Measurements from ENCODE around the gene NSUN2. TPM values are rescaled to one million over a fixed set of nuclear protein-coding genes. Genes with fewer than 3 reads are reported as not detected.

The NSUN2 gene
- total RNA-seq, 4 donors from 2014 or later, result 37.7 to 65.8 (median 49.0) TPM

DNA sequence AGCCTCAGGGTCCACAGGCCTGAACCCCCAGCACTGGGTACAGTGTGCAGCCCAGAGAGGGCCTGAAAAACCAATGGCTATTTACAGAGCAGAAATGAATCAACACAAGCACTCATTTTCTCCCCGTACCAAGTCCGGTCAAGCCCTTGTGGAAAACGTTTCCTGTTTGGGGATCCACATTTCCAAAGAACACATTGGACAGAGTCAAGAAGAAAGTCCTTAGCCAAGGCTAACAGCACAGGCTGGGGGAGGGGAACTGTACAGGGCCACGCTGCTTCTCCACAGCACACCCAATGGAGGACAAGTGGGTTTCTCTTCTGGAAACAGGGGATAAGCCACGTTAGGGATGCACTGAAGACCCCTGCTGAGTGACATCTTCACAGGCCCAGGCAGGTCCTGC lies 62.3 kb downstream of the NSUN2 start:
- intact Hi-C loops (cut with DNase I), result loop anchor here (10.0 kb wide), 1 partner anchor 686 kb away; no protein-coding TSS in a partner anchor
- Histone ChIP-seq H3K36me3 (no peaks in the 10 kb centered on the region), H3K9me3 (no peaks in the 10 kb centered on the region), H3K27ac (no peak overlapping the region), H3K4me1 (no peaks in the 10 kb centered on the region), H3K27me3 (peaks cover 0 to 35% (median 0%) of the 10 kb centered on the region in 4 donors), H3K4me3 (no peak overlapping the region)
- 53 to 54% methylated on average over 4 to 5 of the region's 5 CpGs for WGBS, 2 donors
- no peak for DNase-seq
- TF ChIP-seq, protein P1, sequence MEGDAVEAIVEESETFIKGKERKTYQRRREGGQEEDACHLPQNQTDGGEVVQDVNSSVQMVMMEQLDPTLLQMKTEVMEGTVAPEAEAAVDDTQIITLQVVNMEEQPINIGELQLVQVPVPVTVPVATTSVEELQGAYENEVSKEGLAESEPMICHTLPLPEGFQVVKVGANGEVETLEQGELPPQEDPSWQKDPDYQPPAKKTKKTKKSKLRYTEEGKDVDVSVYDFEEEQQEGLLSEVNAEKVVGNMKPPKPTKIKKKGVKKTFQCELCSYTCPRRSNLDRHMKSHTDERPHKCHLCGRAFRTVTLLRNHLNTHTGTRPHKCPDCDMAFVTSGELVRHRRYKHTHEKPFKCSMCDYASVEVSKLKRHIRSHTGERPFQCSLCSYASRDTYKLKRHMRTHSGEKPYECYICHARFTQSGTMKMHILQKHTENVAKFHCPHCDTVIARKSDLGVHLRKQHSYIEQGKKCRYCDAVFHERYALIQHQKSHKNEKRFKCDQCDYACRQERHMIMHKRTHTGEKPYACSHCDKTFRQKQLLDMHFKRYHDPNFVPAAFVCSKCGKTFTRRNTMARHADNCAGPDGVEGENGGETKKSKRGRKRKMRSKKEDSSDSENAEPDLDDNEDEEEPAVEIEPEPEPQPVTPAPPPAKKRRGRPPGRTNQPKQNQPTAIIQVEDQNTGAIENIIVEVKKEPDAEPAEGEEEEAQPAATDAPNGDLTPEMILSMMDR (IDR thresholded peaks at IDR 0.05), result no peak
- no peak for TF ChIP-seq POLR2A (IDR thresholded peaks at IDR 0.05)

- Histone ChIP-seq H3K9me3 (no peaks in the 10 kb centered on the region), H3K4me3 (no peak overlapping the region), H3K36me3 (no peaks in the 10 kb centered on the region), H3K4me1 (no peaks in the 10 kb centered on the region), H3K27ac (no peak overlapping the region), H3K27me3 (peaks cover 0 to 25% (median 0%) of the 10 kb centered on the region in 4 donors)
- DNase-seq, result no peak
- intact Hi-C loops (cut with DNase I), result no loop called here
- TF ChIP-seq, protein P1 (IDR thresholded peaks at IDR 0.05), result no peak
- TF ChIP-seq POLR2A (IDR thresholded peaks at IDR 0.05), result no peak
- 74 to 78% methylated on average over 6 of the region's 6 CpGs for WGBS, 2 donors
Observed at GRCh38 chr5:6568889-6569288, 64.0 kb downstream of the NSUN2 start.

GRCh38 chr5:6568383-6568782 lies 64.5 kb downstream of the NSUN2 start:
- Histone ChIP-seq H3K9me3 (no peaks in the 10 kb centered on the region), H3K27me3 (peaks cover 0 to 20% (median 0%) of the 10 kb centered on the region in 4 donors), H3K27ac (no peak overlapping the region), H3K36me3 (no peaks in the 10 kb centered on the region), H3K4me1 (no peaks in the 10 kb centered on the region), H3K4me3 (no peak overlapping the region)
- whole genome bisulfite sequencing, 2 donors, result 34 to 57% methylated on average over 3 of the region's 6 CpGs
- intact Hi-C loops (cut with DNase I), result no loop called here
- DNase-seq, result no peak
- TF ChIP-seq POLR2A (IDR thresholded peaks at IDR 0.05), result no peak
- TF ChIP-seq, protein P1 (IDR thresholded peaks at IDR 0.05), result no peak

- no peak for DNase-seq
- H3K9me3 ChIP-seq, result no peaks in the 10 kb centered on the region
- H3K4me3 ChIP-seq, result no peak overlapping the region
- no peak overlapping the region for H3K27ac ChIP-seq
- H3K4me1 ChIP-seq, result no peaks in the 10 kb centered on the region
- H3K36me3 ChIP-seq, result no peaks in the 10 kb centered on the region
- peaks cover 0 to 14% (median 0%) of the 10 kb centered on the region in 4 donors for H3K27me3 ChIP-seq
- TF ChIP-seq POLR2A (IDR thresholded peaks at IDR 0.05), result no peak
- TF ChIP-seq, protein P1 (IDR thresholded peaks at IDR 0.05), result no peak
- intact Hi-C loops (cut with DNase I), result no loop called here
Observed at GRCh38 chr5:6567835-6568234, 65.0 kb downstream of the NSUN2 start.

GRCh38 chr5:6567068-6567467 lies 65.8 kb downstream of the NSUN2 start:
- 77 to 87% methylated on average over 4 of the region's 4 CpGs for WGBS, 2 donors
- no peak for TF ChIP-seq POLR2A (IDR thresholded peaks at IDR 0.05)
- TF ChIP-seq, protein P1 (IDR thresholded peaks at IDR 0.05), result no peak
- Histone ChIP-seq H3K27ac (no peak overlapping the region), H3K4me3 (no peak overlapping the region), H3K4me1 (no peaks in the 10 kb centered on the region), H3K36me3 (no peaks in the 10 kb centered on the region), H3K9me3 (no peaks in the 10 kb centered on the region), H3K27me3 (peaks cover 0 to 6% (median 0%) of the 10 kb centered on the region in 4 donors)
- intact Hi-C loops (cut with DNase I), result no loop called here
- no peak for DNase-seq

Data from esophagus squamous epithelium (tissue), 5 donors.